ENCODE measurements around the gene TPP2.

GRCh38 chr13:102658660-102659059 is 61.9 kb downstream of the TPP2 start:
- TF ChIP-seq CTCF (conservative IDR thresholded peaks at IDR 0.05; ENCODE audit: low read depth, low read length) (no peak), EZH2 (IDR thresholded peaks at IDR 0.05; ENCODE audit: borderline replicate concordance, low read depth, low read length, poor library complexity, severe bottlenecking) (no peak)

Data from A673 (cell line).